Cortex of kidney (tissue), 1 donor: ENCODE measurements around the gene KRTAP5-4.
"Not testable (repeated sequence)": the region's sequence is repeated elsewhere in the genome, so short reads cannot be mapped to it uniquely, and the experiment has no call there.

Experiments
- DNase-seq: peaks from one replicate; lab custom pipeline; 2025; lab: John Stamatoyannopoulos, UW

Gene KRTAP5-4

DNA sequence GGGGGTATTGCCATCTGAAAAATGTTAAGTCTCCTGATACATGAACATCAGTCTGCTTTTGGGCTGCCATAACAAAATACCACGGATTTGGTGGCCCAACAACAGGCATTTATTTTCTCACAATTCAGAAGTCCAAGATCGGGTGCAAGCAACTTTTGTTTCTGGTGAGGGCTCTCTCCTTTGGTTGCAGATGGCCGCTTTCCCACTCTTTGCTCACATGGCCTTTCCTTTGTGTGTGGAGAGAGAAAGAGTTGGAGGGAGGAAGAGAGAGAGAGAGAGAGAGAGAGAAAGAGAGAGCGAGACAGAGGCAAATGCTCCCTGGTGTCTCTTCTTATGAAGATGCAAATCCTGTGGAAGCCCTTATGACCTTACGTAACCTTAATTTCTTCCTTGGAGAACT is 21.3 kb downstream of the KRTAP5-4 start:
- no peak for DNase-seq

DNA sequence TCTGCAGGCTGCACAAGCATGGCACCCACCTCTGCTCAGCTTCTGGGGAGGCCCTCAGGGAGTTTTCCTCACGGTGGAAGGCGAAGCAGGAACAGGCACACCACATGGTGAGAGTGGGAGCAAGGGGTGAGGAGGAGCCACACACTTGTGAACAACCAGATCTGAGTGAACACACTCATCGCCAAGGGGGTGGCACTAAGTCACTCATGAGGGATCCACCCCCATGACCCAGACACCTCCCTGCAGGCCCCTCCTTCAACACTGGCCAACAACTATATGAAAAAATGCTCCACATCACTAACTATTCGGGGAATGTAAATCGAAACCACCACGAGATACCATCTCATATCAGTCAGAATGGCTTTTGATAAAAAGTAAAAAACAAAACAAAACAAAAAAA is 23.1 kb downstream of the KRTAP5-4 start:
- no peak for DNase-seq

DNA sequence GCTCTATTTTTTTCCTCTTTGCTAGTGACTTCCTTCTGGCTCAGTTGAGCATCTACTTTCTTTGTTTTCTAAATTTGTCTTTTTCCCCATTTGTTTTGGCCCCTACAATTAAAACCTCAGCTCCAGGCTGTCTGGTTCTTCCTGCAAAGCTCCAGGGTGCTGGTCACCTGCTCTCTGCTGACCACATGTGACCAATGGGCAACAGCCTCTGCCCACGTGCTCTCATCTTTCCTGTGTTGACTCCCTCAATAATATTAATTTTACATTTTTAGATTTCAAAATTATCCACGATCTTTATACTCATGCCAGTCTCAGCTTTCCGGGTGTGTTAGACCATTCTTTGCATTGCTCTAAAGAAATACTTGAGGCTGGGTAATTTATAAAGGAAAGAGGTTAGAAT is 23.5 kb downstream of the KRTAP5-4 start:
- DNase-seq, result not testable (repeated sequence)

DNA sequence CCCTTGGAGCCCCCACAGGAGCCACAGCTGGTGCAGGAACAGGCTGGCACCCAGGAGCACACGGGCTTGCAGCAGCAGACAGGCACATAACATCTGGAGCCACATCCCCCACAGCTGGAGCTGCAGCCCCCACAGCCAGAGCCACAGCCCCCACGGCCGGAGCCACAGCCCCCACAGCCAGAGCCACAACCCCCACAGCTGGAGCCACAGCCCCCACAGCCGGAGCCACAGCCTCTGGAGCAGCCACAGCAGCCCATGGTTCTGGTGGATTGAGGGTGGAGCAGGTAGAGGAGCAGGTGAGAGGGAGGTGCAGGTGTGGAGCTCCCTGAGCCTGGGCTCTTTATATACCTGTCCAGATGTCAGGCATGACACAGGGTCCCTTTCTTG is 24.0 kb downstream of the KRTAP5-4 start, which contains the start of gene KRTAP5-2:
TSS of gene KRTAP5-2 (minus strand) at position 301 of the 387 bp plus-strand sequence. CDS start at position 257, 44 bp downstream.
- no peak for DNase-seq

DNA sequence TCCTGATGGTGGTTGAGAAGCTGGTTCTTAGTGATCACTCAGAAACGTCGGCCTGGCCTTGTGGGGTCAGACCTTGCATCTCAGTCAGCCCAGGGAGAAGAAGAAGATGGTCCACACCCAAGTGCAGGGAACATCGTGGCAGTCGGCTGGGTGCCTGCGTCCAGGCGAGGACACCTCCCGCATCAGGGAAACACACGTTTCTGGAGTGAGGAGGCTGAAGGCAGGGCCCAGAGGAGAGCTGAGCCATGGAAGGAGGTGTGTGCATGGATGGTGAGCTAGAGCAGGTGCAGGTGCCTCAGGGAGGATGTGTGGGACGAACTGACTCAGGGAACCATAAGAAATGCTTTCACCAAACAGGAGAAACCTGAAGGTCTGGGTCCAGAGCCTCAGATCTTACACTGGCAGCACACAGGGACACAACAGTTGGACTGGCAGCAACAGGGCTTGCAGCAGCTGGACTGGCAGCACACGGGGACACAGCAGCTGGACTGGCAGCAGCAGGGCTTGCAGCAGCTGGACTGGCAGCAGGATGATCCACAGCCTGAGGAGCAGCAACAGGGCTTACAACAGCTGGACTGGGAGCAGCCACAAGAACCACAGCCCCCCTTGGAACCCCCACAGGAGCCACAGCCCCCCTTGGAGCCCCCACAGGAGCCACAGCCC is 24.5 kb downstream of the KRTAP5-4 start:
- no peak for DNase-seq

DNA sequence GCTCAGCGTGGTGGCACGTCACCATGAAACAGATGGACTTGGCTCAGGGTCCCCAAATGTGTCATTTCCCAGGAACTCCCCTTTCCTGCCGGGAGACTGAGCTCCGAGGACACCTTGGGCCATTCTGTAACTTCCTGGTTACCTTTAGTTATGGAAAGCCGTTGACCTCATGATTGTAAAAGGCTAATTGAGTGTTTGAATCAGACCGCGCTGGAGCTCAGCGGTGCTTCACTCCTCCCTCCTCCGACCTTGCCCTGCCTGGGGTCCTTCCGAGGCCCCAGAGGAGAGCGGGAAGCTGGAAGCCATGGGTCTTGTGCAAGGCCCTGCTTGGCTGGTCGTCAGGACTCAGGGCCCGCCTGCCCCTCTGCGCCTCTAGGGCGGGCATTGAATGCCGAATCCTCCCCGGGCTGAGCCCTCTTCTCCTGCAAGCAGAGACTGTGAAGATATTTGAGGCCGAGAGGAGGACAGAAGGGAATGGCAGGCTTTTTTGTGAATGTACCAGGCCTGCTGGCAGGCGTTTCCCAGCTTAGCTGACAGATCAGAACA is 25.3 kb downstream of the KRTAP5-4 start:
- DNase-seq, result not testable (repeated sequence)

DNA sequence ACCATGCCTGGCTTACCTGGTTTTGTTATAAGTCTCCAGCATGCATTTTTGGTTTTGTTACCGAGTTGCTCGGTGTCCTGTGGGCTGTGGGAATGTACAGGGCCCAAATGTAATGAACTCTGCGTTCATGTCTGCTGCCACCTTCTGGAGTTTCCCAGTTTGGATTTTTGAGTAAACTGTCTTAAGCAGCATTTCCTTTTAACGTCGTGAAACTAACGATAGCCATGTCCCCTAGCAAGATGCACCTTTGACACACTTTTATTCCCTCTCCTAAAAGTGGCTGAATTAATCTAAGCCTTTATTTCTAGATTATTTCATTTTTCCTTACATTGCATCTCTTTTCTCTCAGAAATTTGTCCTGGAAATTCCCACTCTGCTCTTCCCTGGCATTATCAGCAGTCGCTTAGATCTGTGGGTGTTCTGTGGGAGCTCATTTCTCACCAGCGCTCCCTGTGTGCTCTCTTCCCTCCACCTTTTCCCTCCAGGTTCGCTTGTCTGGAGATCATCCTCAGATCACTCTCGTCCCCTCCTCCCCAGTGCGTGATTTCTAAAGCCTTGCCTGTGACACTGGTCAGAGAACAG is 25.9 kb downstream of the KRTAP5-4 start:
- DNase-seq, result not testable (repeated sequence)

DNA sequence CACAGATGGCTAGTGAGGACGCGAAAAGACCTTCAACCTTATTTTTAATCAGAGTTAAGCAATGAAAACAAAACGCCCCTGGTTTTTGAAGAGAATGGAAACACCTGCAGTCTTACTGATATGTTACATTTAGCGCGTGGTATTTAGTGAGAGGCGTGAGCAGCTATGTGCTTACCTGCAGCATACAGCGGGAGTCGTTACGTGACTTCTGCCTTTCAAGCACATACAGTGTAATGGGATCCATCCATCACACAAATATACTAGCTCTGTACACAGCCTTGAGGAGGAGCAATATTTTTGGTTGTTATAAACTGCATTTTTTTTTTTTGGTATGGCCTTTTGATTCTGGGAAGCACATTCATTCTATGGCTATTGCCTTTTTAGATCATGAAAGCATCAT is 29.3 kb downstream of the KRTAP5-4 start:
- no peak for DNase-seq

DNA sequence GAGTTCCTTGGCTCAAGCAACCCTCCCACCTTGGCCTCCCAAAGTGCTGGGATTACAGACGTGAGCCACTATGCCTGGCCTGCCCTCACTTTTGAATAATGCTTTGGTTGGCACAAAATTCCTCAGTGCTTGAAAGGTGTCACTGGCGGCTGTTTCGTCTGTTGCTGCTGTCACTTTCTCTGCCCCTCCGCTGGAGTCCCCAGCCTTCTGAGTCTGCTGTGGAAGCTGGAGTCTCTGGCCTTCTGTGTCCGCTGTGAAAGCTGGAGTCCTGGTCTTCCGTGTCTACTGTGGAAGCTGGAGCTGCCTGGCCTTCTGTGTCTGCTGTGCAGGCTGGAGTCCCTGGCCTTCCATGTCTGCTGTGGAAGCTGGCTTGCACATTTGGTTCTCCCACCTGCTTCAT is 31.9 kb downstream of the KRTAP5-4 start:
- DNase-seq, result no peak

DNA sequence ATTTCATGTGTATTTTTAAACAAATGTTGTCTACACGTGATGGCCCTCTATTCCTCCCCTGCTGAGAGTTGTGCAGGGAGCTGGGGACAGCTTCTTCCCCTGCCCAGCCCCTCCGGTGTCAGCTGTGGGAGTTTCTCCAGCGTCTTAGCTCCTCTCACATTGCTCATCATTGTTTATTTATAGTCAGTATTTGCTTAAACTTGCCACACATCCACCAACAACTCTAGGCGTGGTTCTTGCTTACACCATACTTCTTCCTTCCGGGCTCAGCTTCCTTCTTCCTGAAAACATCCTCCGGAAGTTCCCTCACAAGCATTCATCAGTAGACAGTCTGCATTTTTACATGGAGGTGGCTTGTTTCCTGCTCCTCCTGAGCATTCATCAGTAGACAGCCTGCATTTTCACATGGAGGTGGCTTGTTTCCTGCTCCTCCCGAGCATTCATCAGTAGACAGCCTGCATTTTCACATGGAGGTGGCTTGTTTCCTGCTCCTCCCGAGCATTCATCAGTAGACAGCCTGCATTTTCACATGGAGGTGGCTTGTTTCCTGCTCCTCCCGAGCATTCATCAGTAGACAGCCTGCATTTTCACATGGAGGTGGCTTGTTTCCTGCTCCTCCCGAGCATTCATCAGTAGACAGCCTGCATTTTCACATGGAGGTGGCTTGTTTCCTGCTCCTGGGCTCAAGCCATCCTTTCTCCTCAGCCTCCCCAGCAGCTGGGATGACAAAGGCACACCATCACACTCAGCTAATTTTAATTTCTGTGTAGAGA is 32.6 kb downstream of the KRTAP5-4 start:
- not testable (repeated sequence) for DNase-seq

DNA sequence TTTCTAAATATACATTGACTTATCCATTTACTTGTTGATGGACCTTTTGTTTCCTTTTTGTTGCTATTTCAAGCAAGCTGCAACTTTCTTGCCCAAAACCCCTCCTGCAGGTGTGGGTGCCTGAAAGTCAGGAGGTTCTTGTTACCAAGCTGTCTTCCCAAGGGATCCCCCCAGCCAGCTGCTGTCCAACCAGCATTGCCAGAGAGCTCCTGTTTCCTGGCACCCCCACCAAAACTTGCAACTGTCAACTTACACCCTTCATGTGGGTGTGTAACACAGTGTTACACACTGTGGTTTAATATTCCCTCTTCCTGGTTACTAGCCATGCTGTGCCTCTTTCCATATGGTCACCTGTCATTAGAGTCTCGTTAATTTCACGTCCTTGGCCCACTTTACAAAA is 35.2 kb downstream of the KRTAP5-4 start:
- DNase-seq, result no peak

DNA sequence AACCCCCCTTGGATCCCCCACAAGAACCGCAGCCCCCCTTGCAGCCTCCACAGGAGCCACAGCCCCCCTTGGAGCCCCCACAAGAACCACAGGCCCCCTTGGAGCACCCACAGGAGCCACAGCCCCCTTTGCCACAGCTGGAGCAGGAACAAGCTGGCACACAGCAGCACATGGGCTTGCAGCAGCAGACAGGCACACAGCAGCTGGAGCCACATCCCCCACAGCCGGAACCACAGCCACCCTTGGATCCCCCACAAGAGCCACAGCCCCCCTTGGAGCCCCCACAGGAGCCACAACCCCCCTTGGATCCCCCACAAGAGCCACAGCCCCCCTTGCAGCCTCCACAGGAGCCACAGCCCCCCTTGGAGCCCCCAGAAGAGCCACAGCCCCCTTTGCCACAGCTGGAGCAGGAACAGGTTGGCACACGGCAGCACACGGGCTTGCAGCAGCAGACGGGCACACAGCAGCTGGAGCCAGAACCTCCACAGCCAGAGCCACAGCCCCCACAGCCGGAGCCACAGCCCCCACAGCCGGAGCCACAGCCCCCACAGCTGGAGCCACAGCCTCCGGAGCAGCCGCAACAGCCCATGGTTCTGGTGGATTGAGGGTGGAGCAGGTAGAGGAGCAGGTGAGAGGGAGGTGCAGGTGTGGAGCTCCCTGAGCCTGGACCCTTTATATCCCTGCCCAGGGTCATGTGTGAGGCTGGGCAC is 37.1 kb downstream of the KRTAP5-4 start, which contains the start of gene KRTAP5-1:
TSS of gene KRTAP5-1 (minus strand) at position 623 of the 710 bp plus-strand sequence. CDS start at position 589, 34 bp downstream.
- DNase-seq, result not testable (repeated sequence)

DNA sequence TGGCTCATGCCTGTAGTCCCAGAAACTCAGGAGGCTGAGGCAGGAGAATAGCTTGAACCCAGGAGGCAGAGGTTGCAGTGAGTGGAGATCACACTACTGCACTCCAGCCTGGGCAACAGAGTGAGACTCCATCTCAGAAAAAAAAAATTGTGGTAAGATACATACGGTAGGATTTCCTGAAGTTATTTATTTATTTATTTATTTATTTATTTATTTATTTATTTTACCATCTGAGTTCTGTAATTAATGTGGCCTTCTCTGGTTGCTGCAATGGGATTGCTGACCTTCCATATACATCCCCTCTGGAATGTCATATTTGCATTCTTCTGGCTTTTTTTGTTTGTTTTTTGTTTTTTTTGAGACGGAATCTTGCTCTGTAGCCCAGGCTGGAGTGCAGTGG is 39.0 kb downstream of the KRTAP5-4 start:
- not testable (repeated sequence) for DNase-seq

DNA sequence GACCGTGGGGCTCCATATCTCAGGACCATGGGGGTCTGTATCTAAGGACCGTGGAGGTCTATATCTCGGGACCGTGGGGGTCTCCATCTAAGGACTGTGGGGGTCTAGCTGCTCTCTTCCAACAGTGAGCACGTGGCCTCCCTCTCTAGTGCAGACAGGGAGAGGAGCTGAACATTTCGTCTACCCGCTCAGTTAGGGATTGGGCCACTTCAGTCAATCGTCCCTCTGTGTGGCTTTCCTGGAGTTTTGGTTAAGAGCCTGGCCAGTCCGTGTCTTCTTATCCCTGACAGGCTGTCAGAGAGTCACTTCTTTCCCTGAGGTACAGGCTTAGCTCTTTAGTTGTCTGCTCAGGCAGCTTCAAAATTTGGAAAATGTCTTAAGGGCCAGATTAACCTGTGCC is 40.0 kb downstream of the KRTAP5-4 start:
- DNase-seq, result no peak

DNA sequence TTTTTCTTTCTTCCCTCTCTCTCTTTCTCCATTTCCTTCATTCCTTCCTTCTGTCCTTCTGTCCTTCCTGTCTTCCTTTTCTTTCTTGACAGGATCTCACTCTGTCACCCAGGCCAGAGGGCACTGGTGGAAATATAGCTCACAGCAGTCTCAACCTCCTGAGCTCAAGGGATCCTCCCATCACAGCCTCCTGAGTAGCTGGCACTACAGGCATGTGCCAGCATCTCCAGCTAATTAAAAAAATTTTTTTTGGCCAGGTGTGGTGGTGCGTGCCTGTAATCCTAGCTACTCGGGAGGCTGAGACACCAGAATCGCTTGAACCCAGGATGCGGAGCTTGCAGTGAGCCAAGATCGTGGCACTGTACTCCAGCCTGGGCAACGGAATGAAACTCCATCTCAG is 45.1 kb downstream of the KRTAP5-4 start:
- no peak for DNase-seq

DNA sequence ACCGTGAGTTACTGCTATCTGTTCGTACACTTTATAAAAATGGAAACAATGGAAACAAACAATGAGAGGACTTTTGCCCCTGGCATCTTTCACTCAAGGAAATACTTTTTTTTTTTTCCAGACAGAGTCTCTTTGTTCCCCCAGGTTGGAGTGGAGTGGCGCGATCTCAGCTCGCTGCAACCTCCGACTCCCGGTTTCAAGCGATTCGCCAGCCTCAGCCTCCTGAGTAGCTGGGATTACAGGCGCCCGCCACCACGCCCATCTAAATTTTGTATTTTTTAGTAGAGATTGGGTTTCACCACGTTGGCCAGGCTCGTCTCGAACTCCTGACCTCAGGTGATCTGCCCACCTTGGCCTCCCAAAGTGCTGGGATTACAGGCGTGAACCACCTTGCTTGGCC is 46.2 kb downstream of the KRTAP5-4 start:
- not testable (repeated sequence) for DNase-seq

DNA sequence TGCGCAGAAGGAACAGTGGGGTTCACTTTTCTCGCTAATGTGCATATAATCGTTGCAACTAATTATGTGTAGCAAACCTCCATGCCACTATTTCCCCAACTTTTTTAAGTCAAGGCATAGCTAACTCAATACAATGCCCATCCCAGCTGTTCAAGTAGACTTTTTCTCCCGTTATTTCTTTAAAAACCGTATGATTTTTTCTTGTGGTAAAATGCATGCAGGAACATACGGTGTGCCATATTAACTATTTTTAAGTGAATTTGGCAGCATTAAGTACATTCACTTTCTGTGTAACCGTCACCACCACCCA is 47.0 kb downstream of the KRTAP5-4 start:
- no peak for DNase-seq

DNA sequence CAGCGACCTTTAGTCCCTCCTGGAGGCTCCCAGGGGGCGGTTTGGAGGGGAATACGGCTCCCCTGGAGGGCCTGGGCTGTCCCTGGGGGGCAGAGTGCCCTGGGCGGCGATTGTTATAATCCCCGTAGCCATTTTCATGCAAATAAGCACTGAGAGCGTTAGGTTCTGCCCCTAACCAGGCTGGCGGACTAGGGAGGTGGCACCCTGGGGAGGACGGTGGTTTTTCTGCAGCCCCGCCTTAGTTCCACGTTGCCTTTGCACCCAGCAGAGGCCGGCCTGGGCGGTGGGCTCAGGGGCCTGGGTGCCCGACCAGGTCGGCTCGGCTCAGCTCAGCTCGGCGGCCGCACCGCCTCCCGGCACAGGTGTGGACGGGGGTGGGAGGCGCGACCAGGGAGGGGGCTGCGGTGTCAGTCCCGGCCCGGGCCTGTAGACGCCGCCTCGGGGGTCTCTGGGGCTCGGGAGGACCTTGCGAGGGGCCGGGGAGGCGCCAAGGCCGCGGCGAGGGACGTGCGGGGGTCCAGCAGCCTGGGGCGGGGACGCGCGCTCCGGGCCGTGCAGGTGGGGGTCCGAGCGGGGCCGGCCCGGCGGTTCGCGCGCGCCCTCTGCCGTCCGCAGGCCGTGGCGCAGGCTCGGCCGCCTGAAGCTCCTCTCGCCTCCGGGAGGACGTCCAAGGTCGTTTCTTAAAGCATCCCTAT is 47.6 kb downstream of the KRTAP5-4 start:
- no peak for DNase-seq

DNA sequence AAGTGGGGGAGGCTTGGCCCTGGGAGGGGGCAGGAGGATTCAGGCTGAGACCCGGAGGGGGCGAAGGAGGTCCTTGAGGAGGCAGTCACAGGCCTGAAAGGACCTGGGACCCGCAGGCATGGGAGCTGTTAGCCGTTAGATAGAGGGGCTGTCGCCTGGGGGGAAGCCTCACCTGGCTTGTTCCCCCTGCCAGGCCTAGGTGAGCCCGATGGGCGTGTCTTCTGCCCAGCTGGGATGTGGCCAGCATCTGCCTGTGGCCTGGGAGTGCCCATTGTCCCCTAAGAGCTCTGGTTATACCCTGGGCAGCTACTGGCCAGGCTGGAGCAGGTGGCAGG is 48.1 kb downstream of the KRTAP5-4 start:
- DNase-seq, result no peak

DNA sequence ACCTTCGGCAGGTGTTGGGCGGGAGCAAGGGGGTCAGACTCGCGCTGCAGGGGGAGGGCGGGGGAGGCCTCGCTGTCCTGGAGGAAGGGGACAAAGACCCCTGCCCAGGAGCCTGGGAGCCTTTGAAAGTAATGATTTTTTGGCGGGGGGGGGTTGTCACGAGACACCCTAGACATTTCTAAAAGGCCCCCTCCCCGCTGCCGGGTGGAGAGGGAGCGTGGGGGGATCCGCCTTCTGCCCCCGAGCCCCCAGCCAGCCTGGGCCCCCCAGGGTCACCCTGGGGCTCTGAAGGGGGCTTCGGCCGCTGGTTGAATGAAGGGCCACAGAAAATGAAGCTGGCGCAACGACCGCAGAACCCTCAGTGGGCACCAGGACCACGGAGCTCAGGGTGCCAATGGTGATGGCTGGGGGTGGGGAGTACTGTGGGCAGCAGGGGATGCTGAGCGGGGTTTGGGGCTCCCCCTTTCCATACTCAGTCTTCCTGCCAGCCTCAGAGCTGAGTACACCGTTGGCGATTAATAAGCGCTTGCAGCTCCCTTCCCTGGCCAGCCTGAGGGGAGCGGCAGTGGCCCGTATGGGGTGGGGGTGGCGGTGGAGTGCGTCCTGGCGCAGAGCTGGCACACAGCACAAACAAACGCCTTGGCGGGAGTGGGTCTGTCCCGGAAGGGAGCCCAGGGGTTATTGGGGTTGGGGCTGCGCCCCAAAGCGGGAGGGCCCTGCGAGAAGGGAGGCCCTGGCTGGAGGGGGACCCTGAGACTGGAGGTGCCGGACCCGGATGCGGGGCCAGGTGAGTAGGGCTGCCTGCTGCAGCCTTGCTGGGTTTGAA is 48.6 kb downstream of the KRTAP5-4 start:
- DNase-seq, result no peak
